NCI-H187 treated with DMSO at 0.1 percent for 48 hours (cell line): ENCODE data around the gene CFAP251.
"Not testable (repeated sequence)": the region's sequence is repeated elsewhere in the genome, so short reads cannot be mapped to it uniquely, and the experiment has no call there.

Experiments
- DNase-seq: peaks from one replicate; lab custom pipeline; 2025; lab: John Stamatoyannopoulos, UW

CFAP251 gene

GRCh38 chr12:121903202-121903601 is 15.2 kb upstream of the CFAP251 start:
- no peak for DNase-seq

- DNase-seq = no peak
Measured at GRCh38 chr12:121905746-121906145, 12.6 kb upstream of the CFAP251 start.

DNA sequence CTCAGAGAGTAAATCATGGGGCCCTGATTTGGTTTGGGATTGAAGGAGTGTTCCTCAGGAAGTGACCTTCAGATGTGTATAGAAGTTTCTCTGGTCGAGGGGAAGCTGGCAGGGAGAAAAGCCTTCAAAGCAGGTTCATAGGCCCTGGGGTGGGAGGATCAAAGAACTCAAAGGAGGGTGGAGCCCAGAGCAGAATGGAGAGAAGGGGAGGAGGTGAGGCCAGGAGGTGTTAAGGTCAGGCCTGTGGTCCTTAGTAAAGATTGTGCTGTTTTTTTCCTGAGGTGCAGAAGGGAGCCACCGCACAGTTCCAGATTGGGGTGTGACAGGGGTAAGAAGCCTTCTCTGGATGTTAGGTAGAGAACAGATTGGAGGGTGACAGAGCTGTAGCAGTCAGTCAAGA is 9.7 kb upstream of the CFAP251 start:
- no peak for DNase-seq

DNA sequence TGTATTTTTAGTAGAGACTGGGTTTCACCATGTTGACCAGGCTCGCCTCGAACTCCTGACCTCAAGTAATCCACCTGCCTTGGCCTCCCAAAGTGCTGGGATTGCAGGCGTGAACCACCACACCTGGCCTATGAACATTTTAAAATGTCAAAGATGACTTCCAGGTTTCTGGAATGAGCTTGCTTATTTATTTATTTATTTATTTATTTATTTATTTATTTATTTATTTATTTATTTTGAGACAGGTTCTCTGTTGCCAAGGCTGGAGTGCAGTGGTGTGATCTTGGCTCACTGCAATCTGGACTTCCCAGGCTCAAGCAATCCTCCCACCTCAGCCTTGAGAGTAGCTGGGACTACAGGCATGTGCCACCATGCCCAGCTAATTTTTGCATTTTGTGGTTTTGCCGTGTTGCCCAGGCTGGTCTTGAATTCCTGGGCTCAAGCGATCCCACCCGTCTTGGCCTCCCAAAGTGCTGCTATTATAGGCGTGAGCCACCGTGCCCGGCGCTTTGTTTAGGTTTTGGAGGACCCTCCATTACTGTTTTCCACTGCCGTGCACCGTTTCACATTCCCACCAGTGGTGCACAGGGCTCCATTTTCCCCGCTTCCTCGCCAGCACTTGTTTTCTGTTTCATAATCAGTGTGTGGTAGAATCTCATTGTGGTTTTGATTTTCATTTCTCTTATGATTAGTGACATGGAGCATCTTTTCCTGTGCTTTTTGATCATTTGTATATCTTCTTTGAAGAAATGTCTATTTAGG is 6.4 kb upstream of the CFAP251 start:
- no peak for DNase-seq

GRCh38 chr12:121915841-121916321 is 2.5 kb upstream of the CFAP251 start:
- DNase-seq = no peak

GRCh38 chr12:121916719-121917118 is 1.7 kb upstream of the CFAP251 start:
- DNase-seq = no peak

DNA sequence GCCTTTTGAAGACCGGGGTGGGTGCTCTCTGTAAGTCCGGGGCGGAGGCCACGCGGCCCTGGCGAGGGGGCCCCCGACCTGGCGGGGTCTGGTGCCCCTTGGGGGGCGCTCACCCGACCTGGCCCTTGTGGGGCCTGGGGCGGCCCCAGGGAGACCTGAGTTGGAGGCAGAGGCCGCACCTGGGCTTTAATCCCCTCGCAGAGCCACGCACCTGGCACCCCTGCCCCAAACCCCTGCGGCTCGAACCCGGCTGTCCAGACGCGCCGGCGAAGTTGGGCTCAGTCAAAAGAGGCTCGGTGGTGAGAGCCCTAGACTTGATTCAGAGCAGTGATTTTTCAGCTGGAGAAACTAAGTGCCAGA is 267 bp downstream of the CFAP251 start:
- DNase-seq = no peak

GRCh38 chr12:121921066-121921465 is 2.7 kb downstream of the CFAP251 start:
- DNase-seq = no peak

- DNase-seq = no peak
Measured at GRCh38 chr12:121925358-121925695, 6.9 kb downstream of the CFAP251 start.

DNA sequence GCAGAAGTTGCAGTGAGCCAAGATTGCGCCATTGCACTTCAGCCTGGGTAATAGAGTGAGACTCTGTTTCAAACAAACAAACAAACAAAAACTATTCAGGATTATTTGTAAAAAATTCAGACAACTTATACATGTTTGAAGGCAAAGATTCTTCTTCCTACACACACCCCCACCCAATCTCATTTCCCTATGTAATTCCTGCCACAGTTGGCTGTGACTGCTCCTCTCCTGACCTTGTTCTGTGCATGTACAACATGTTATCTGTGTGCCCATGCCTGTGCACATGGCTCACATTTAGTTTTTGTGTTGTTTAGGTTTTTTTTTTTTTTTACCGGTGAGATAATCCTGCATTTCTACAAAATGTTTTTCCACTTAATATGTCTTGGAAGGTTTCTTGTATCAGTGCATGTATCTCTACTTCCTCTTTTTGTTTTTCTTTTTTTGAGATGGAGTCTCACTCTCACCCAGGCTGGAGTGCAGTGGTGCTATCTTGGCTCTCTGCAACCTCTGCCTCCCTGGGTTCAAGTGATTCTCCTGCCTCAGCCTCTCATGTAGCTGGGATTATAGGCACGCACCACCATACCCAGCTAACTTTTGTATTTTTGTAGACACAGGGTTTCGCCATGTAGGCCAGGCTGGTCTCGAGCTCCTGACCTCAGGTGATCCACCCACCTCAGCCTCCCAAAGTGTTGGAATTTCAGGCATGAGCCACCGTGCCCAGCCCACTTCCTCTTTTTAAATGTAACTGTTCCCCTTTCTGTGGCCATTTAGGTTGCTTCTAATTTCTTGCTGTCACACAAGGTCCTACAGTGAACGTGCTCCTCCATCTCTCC is 8.7 kb downstream of the CFAP251 start:
- DNase-seq = no peak

- DNase-seq = no peak
Measured at GRCh38 chr12:121927813-121928212, 9.4 kb downstream of the CFAP251 start.

- not testable (repeated sequence) for DNase-seq
Measured at GRCh38 chr12:121929545-121929944, 11.2 kb downstream of the CFAP251 start.

GRCh38 chr12:121930862-121931261 is 12.5 kb downstream of the CFAP251 start:
- DNase-seq = no peak

- DNase-seq = no peak
Measured at GRCh38 chr12:121932176-121932536, 13.8 kb downstream of the CFAP251 start.

DNA sequence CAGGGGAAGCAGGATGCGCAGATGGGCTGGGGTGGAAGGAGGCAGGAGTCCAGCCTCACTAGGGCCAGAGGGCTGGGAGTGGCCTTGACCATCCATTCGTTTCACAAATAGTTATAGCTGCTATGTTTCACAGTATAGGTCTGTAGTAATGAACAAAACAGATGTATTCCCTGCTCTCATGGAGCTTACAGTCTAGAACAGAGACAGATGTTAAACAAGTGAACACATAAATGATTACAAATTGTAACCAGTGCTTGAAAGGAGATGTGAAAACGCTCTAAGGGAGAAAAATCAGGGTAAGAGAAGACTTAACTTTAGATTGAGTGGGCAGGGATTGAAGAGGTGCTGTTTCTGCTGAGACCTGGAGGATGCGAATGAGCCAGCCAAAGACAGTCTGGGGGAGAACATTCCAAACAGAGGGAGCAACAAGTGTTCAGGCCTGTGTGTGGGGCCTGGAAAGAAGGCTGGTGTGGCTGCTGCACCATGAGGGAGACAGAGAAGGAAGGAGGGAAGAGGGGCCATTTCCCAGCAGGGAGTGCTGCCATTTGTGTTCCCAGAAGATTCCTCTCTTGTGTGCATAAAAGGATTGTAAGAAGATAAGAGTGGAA is 14.6 kb downstream of the CFAP251 start:
- DNase-seq = no peak

GRCh38 chr12:121933522-121934308 is 15.3 kb downstream of the CFAP251 start:
- DNase-seq = no peak

DNA sequence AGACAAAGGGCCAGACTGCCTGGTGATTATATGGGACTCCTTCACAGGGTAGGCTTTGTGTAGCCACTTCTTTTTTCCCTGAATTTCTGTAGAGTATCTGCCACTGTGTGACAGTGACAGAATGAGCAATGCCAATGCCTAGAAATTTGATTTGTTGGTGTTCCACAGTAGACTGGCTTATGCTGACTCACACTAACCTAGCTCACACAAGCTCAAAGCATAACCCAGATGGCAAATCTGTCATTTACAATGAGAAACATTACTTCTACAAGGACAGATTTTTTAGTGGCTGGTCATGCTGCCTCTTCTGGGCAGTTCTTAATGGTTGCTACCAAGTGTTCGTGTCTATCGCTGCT is 15.9 kb downstream of the CFAP251 start:
- no peak for DNase-seq

- no peak for DNase-seq
Measured at GRCh38 chr12:121937654-121938053, 19.3 kb downstream of the CFAP251 start.

DNA sequence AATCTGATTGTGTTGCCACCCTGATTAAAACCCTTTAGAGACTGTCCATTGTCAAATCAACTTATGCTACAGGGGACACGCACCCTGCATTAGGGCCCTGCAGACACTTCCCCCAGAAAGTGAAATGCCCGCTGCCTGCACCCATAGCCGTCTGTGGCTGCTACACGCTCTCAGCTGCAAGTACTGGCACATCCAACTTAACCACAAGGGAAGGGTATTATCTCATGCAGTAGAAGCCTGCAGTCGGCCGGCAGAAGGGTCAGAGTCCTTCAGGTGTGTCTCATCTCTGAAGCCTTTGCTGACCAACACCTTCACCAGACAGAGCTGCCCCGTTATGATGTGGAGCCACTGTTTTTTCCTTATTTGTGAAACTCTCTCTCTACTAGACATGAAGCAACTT is 20.8 kb downstream of the CFAP251 start:
- no peak for DNase-seq

- DNase-seq = no peak
Measured at GRCh38 chr12:121939992-121940766, 21.8 kb downstream of the CFAP251 start.

DNA sequence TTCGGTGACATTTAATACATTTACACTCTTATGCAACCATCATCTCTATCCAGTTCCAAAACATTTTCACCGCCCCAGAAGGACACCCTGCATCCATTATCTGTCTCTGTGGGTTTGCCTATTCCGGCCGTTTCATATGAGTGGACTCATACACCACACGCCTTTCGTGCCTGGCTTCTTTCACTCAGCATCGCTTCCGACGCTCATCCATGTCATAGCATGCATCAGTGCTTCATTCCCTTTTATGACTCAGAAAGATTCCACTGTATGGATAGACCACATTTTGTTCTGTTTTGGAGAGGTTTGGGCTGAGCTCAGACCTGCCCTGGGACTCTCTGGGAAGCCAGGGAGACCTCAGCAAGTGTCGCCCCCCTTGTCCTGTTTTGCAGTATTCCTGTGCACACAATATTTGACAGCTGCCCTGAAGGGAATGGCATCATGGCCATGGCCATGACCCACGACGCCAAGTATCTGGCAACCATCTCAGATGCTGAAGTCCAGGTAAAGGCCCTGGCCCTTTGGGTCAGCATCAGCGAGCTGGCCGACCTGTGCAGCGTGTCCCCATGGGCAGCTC is 23.8 kb downstream of the CFAP251 start:
- no peak for DNase-seq
